K562 (cell line): Measurements from ENCODE around the gene GGCT. TPM values are rescaled to one million over a fixed set of nuclear protein-coding genes. Genes with fewer than 3 reads are reported as not detected.
A peak's percentile ranks its signal among the peaks of the same experiment; 100 is the strongest.

Source experiments
- BRD9 ChIP-seq: fragments of 450-650 bp; IDR thresholded peaks from 2 replicates; pipeline ENCODE4 v1.6.1; 2018; ENCODE audit warnings: low read depth; ENCODE audit not compliant: partially characterized antibody
- CBX2 ChIP-seq: fragments of 200-600 bp; sonication (generic); IDR thresholded peaks from one replicate; pipeline ENCODE4 v1.6.1; 2012; ENCODE audit warnings: mild to moderate bottlenecking, low read length, inconsistent platforms; ENCODE audit not compliant: insufficient read depth, poor library complexity, severe bottlenecking
- DDX20 ChIP-seq: fragments of 450-650 bp; IDR thresholded peaks from 2 replicates; pipeline ENCODE4 v1.6.1; 2016; ENCODE audit warnings: missing genetic modification characterization, low read depth, mild to moderate bottlenecking, missing compliant biosample characterization, moderate library complexity
- EHMT2 ChIP-seq: fragments of 450-650 bp; IDR thresholded peaks from 2 replicates; pipeline ENCODE4 v1.6.1; 2018; ENCODE audit warnings: antibody characterized with exemption
- IRF2 ChIP-seq: sonication (generic); formaldehyde crosslinking; IDR thresholded peaks from 2 replicates; pipeline ENCODE4 v1.8.1; 2022; ENCODE audit warnings: mild to moderate bottlenecking, missing genetic modification reagents
- KLF10 ChIP-seq: fragments of 250-450 bp; sonication (Bioruptor Pico); IDR thresholded peaks from 2 replicates; pipeline ENCODE4 v1.6.1; 2021; ENCODE audit warnings: matching md5 sums
- MAZ ChIP-seq, 2 experiments: fragments of 450-650 bp in 1 of 2; sonication (generic) in 1 of 2; formaldehyde crosslinking; IDR thresholded peaks in 1 of 2; conservative IDR thresholded peaks in 1 of 2; 2 replicates each; pipeline versions ENCODE4 v1.4.0 to v1.5.0; 2020; ENCODE audit warnings: mild to moderate bottlenecking in 1 of 2, missing genetic modification reagents in 1 of 2
- NCOA2 ChIP-seq, 2 experiments: fragments of 450-650 bp; IDR thresholded peaks; 2 replicates each; pipeline ENCODE4 v1.6.1; 2018; ENCODE audit warnings: mild to moderate bottlenecking in 2 of 2, moderate library complexity in 1 of 2; ENCODE audit not compliant: partially characterized antibody in 2 of 2
- NFE2 ChIP-seq: IDR thresholded peaks from 2 replicates; pipeline ENCODE4 v1.6.1; 2014; ENCODE audit warnings: antibody characterized with exemption, low read depth
- SLC30A9 ChIP-seq: fragments of 250-450 bp; sonication (Bioruptor Pico); IDR thresholded peaks from 2 replicates; pipeline ENCODE4 v1.8.0; 2022; ENCODE audit warnings: mild to moderate bottlenecking, moderate library complexity
- SREBF1 ChIP-seq: fragments of 150-350 bp; IDR thresholded peaks from 2 replicates; pipeline ENCODE4 v1.6.1; 2014; ENCODE audit warnings: antibody characterized with exemption, low read depth, low read length, borderline replicate concordance
- TCF3 ChIP-seq: sonication (generic); formaldehyde crosslinking; IDR thresholded peaks from 2 replicates; pipeline ENCODE4 v1.4.0; 2020; ENCODE audit warnings: mild to moderate bottlenecking, missing genetic modification reagents
- XRCC4 ChIP-seq: IDR thresholded peaks from one replicate; pipeline ENCODE4 v1.6.1; 2011; ENCODE audit not compliant: insufficient read depth, insufficient read length; ENCODE audit errors: extremely low read depth
- ZNF311 ChIP-seq: fragments of 250-450 bp; sonication (Bioruptor Pico); IDR thresholded peaks from 2 replicates; pipeline ENCODE4 v1.4.0; 2020; ENCODE audit warnings: mild to moderate bottlenecking, moderate library complexity
- ZNF551 ChIP-seq: fragments of 250-450 bp; sonication (Bioruptor Pico); IDR thresholded peaks from 2 replicates; pipeline ENCODE4 v1.5.0; 2021; ENCODE audit warnings: mild to moderate bottlenecking, moderate library complexity
- polyA plus RNA-seq, 8 experiments: library from polyadenylated mRNA; depleted of rRNA in 4 of 8; stranded (reverse) in 5 of 8; unstranded in 3 of 8; fragments of >200 nt; fragmentation: Nextera tagmentation in 2 of 8; fragmentation: Illumina TruSeq in 1 of 8; extraction: Ambion mirVana in 2 of 8; extraction: Trizol in 1 of 8; gene quantifications; 2 replicates each; pipeline versions ENCODE4 v1.2.1 to v1.2.3, GENCODE V29; 2011 to 2014; ENCODE audit warnings: inconsistent platforms in 1 of 8, missing spikeins in 1 of 8
- total RNA-seq, 7 experiments: library from RNA; depleted of rRNA in 6 of 7; stranded (reverse); fragments of >200 nt in 6 of 7; fragmentation: Illumina TruSeq in 2 of 7; extraction: Trizol in 2 of 7; gene quantifications; 2 replicates each; pipeline versions ENCODE4 v1.2.1 to v1.2.3, GENCODE V29; 2011 to 2021; ENCODE audit warnings: low replicate concordance in 1 of 7
- TF ChIP-seq, protein P1 (sequence below): fragments of 450-650 bp; IDR thresholded peaks from 2 replicates; pipeline ENCODE4 v1.6.1; 2016; ENCODE audit warnings: low read depth, mild to moderate bottlenecking, moderate library complexity
- TF ChIP-seq, protein P2 (sequence below): fragments of 150-350 bp; conservative IDR thresholded peaks from 2 replicates; pipeline ENCODE4 v1.6.1; 2014; ENCODE audit warnings: low read length
- TF ChIP-seq, protein P3 (sequence below), 3 experiments: IDR thresholded peaks in 2 of 3; conservative IDR thresholded peaks in 1 of 3; 2 replicates each; pipeline ENCODE4 v1.5.1; 2011 to 2012; ENCODE audit warnings: low read length in 3 of 3, mild to moderate bottlenecking in 3 of 3, control low read depth in 2 of 3, improper control_type of control experiment in 1 of 3, inconsistent platforms in 1 of 3, low read depth in 1 of 3, mixed read lengths in 1 of 3, moderate library complexity in 1 of 3; ENCODE audit not compliant: insufficient read depth in 2 of 3
- TF ChIP-seq, protein P4 (sequence below): sonication (generic); formaldehyde crosslinking; IDR thresholded peaks from 2 replicates; pipeline ENCODE4 v1.8.1; 2023; ENCODE audit warnings: mild to moderate bottlenecking, missing genetic modification reagents

The GGCT gene
- total and polyA plus RNA-seq, 9 of the 15 experiments (the other 6 are each of a cell fraction or from before 2014, with no cell fraction given) = 79.0 to 349 (median 136) TPM

DNA sequence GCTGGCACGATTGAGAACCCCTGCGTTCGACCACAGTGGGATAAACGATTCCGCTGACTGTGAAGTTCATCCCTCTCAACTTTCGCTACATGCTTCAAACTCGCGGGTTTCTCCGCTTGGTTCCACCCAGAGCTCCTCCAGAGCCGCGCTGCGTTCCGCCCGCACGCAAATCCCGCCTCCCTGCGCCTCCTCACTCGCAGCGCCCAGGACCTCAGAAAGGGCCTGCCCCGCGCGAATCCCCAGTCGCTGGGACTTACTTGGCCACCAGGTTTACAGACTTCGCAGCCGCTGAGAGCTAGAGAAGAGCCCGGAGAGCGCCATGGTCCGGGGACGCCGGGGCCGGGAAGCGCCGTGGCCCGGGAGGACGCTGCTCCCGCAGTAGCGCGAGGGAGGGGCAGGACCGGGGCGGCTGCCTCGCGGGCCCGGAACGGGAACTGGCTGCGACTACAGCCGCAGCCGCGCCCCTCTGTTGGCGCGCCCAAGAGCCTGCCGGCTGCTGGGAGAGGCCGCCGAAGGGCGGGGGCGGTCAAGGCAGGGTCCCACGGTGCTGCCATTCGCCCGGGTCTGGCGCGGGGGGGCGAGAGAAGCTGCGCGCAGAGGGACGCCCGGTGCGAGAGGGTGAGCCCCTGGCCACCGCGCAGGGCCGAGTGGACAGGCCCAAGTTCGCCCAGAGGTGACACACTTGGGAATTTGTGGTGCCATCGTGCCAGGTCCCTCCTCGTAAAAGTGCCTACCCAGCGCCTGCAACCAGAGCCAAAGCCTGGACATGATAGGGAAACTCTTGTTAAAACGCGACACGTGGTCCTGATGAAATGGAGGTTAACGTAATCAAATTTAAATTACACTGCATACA is 26.1 kb downstream of the GGCT start, which contains the start of gene NOD1 (continued):
- no peak for TF ChIP-seq NFE2
- peak; percentile 90 to 95 for TF ChIP-seq MAZ (CRISPR knock-in tag; conservative IDR thresholded peaks at IDR 0.05 in 1 of 2, IDR thresholded peaks at IDR 0.05 in 1 of 2)
- no peak for TF ChIP-seq XRCC4
- no peak for TF ChIP-seq DDX20 (tag)
- TF ChIP-seq, protein P1, sequence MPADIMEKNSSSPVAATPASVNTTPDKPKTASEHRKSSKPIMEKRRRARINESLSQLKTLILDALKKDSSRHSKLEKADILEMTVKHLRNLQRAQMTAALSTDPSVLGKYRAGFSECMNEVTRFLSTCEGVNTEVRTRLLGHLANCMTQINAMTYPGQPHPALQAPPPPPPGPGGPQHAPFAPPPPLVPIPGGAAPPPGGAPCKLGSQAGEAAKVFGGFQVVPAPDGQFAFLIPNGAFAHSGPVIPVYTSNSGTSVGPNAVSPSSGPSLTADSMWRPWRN = no peak
- no peak for TF ChIP-seq EHMT2
- TF ChIP-seq SREBF1 = no peak
- TF ChIP-seq BRD9 = no peak
- TF ChIP-seq, protein P2, sequence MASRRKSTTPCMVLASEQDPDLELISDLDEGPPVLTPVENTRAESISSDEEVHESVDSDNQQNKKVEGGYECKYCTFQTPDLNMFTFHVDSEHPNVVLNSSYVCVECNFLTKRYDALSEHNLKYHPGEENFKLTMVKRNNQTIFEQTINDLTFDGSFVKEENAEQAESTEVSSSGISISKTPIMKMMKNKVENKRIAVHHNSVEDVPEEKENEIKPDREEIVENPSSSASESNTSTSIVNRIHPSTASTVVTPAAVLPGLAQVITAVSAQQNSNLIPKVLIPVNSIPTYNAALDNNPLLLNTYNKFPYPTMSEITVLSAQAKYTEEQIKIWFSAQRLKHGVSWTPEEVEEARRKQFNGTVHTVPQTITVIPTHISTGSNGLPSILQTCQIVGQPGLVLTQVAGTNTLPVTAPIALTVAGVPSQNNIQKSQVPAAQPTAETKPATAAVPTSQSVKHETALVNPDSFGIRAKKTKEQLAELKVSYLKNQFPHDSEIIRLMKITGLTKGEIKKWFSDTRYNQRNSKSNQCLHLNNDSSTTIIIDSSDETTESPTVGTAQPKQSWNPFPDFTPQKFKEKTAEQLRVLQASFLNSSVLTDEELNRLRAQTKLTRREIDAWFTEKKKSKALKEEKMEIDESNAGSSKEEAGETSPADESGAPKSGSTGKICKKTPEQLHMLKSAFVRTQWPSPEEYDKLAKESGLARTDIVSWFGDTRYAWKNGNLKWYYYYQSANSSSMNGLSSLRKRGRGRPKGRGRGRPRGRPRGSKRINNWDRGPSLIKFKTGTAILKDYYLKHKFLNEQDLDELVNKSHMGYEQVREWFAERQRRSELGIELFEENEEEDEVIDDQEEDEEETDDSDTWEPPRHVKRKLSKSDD = no peak
- TF ChIP-seq CBX2 = no peak
- no peak for TF ChIP-seq ZNF311 (CRISPR knock-in tag)
- TF ChIP-seq TCF3 (CRISPR knock-in tag) = peak; percentile 17; the same call in 1 of the 2 replicates
- TF ChIP-seq, protein P3, sequence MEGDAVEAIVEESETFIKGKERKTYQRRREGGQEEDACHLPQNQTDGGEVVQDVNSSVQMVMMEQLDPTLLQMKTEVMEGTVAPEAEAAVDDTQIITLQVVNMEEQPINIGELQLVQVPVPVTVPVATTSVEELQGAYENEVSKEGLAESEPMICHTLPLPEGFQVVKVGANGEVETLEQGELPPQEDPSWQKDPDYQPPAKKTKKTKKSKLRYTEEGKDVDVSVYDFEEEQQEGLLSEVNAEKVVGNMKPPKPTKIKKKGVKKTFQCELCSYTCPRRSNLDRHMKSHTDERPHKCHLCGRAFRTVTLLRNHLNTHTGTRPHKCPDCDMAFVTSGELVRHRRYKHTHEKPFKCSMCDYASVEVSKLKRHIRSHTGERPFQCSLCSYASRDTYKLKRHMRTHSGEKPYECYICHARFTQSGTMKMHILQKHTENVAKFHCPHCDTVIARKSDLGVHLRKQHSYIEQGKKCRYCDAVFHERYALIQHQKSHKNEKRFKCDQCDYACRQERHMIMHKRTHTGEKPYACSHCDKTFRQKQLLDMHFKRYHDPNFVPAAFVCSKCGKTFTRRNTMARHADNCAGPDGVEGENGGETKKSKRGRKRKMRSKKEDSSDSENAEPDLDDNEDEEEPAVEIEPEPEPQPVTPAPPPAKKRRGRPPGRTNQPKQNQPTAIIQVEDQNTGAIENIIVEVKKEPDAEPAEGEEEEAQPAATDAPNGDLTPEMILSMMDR (IDR thresholded peaks at IDR 0.05 in 2 of 3, conservative IDR thresholded peaks at IDR 0.05 in 1 of 3; ENCODE audit: insufficient read depth in 2 of 3, low read depth in 1 of 3, low read length in 3 of 3) = 0 out of 6 replicates have a peak, but pooled peaks of 1 of the 3 experiments have one; percentile 3
- no peak for TF ChIP-seq KLF10
- TF ChIP-seq SLC30A9 = no peak
- TF ChIP-seq, protein P4, sequence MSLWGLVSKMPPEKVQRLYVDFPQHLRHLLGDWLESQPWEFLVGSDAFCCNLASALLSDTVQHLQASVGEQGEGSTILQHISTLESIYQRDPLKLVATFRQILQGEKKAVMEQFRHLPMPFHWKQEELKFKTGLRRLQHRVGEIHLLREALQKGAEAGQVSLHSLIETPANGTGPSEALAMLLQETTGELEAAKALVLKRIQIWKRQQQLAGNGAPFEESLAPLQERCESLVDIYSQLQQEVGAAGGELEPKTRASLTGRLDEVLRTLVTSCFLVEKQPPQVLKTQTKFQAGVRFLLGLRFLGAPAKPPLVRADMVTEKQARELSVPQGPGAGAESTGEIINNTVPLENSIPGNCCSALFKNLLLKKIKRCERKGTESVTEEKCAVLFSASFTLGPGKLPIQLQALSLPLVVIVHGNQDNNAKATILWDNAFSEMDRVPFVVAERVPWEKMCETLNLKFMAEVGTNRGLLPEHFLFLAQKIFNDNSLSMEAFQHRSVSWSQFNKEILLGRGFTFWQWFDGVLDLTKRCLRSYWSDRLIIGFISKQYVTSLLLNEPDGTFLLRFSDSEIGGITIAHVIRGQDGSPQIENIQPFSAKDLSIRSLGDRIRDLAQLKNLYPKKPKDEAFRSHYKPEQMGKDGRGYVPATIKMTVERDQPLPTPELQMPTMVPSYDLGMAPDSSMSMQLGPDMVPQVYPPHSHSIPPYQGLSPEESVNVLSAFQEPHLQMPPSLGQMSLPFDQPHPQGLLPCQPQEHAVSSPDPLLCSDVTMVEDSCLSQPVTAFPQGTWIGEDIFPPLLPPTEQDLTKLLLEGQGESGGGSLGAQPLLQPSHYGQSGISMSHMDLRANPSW = no peak; the same call in 1 of the 2 replicates
- TF ChIP-seq ZNF551 (CRISPR knock-in tag) = no peak
- TF ChIP-seq NCOA2 (IDR thresholded peaks at IDR 0.05; ENCODE audit: partially characterized antibody in 2 of 2) = no peak
- no peak for TF ChIP-seq IRF2 (CRISPR knock-in tag)
